Measurements from ENCODE around the gene PPIA. TPM values are rescaled to one million over a fixed set of nuclear protein-coding genes. Genes with fewer than 3 reads are reported as not detected.

The PPIA gene
- total RNA-seq, 1 donor from 2014 or later: 935 TPM

- Mint-ChIP-seq H3K4me3 (no peak overlapping the region), H3K9me3 (peaks cover 3% of the 10 kb centered on the region), H3K27me3 (ENCODE audit: low read depth) (no peaks in the 10 kb centered on the region), H3K27ac (no peak overlapping the region), H3K4me1 (peaks cover 7% of the 10 kb centered on the region), H3K36me3 (peaks cover 15% of the 10 kb centered on the region)
- TF ChIP-seq CTCF (IDR thresholded peaks at IDR 0.05; ENCODE audit: unreplicated experiment): no peak
- DNase-seq (ENCODE audit: low spot score in 2 of 2, unreplicated experiment in 2 of 2): no peak
Observed at GRCh38 chr7:44757311-44757710, 39.2 kb upstream of the PPIA start.

GRCh38 chr7:44757739-44758138 is 38.7 kb upstream of the PPIA start:
- Mint-ChIP-seq H3K27me3 (ENCODE audit: low read depth) (no peaks in the 10 kb centered on the region), H3K27ac (no peak overlapping the region), H3K9me3 (no peaks in the 10 kb centered on the region), H3K4me1 (peaks cover 7% of the 10 kb centered on the region), H3K36me3 (peaks cover 13% of the 10 kb centered on the region), H3K4me3 (no peak overlapping the region)
- TF ChIP-seq CTCF (IDR thresholded peaks at IDR 0.05; ENCODE audit: unreplicated experiment): no peak
- no peak for DNase-seq (ENCODE audit: low spot score in 2 of 2, unreplicated experiment in 2 of 2)

GRCh38 chr7:44759246-44759645 is 37.2 kb upstream of the PPIA start:
- Mint-ChIP-seq H3K4me1 (peaks cover 7% of the 10 kb centered on the region), H3K9me3 (no peaks in the 10 kb centered on the region), H3K27me3 (ENCODE audit: low read depth) (no peaks in the 10 kb centered on the region), H3K4me3 (no peak overlapping the region), H3K36me3 (peaks cover 17% of the 10 kb centered on the region), H3K27ac (no peak overlapping the region)
- no peak for DNase-seq (ENCODE audit: low spot score in 2 of 2, unreplicated experiment in 2 of 2)
- TF ChIP-seq CTCF (IDR thresholded peaks at IDR 0.05; ENCODE audit: unreplicated experiment): no peak

- H3K9me3 Mint-ChIP-seq: no peaks in the 10 kb centered on the region
- no peak for TF ChIP-seq CTCF (IDR thresholded peaks at IDR 0.05; ENCODE audit: unreplicated experiment)
- H3K36me3 Mint-ChIP-seq: peaks cover 20% of the 10 kb centered on the region
- no peak overlapping the region for H3K4me3 Mint-ChIP-seq
- no peaks in the 10 kb centered on the region for H3K4me1 Mint-ChIP-seq
- H3K27ac Mint-ChIP-seq: no peak overlapping the region
- DNase-seq (ENCODE audit: low spot score in 2 of 2, unreplicated experiment in 2 of 2): no peak
- H3K27me3 Mint-ChIP-seq (ENCODE audit: low read depth): no peaks in the 10 kb centered on the region
Observed at GRCh38 chr7:44760034-44760580, 36.4 kb upstream of the PPIA start.

GRCh38 chr7:44761207-44762161 is 35.0 kb upstream of the PPIA start:
- Mint-ChIP-seq H3K27ac (no peak overlapping the region), H3K27me3 (ENCODE audit: low read depth) (no peaks in the 10 kb centered on the region), H3K4me1 (no peaks in the 10 kb centered on the region), H3K9me3 (no peaks in the 10 kb centered on the region), H3K36me3 (peaks cover 24% of the 10 kb centered on the region), H3K4me3 (no peak overlapping the region)
- no peak for DNase-seq (ENCODE audit: low spot score in 2 of 2, unreplicated experiment in 2 of 2)
- TF ChIP-seq CTCF (IDR thresholded peaks at IDR 0.05; ENCODE audit: unreplicated experiment): no peak
